B cell (primary cell): ENCODE data around the gene ANKRD35. TPM values are rescaled to one million over a fixed set of nuclear protein-coding genes. Genes with fewer than 3 reads are reported as not detected.

ENCODE experiments used
- ATAC-seq: fragments of 200-7000 bp; cut with Tn5 transposase; one replicate; pipeline ENCODE4 v1.10.0; 2021; ENCODE audit warnings: low read depth, mild to moderate bottlenecking, moderate number of reproducible peaks, moderate library complexity
- CTCF ChIA-PET: fragments of 350-600 bp; sonication (Branson Sonifier 250); formaldehyde crosslinking; loops from one replicate; lab custom pipeline; 2021; ENCODE audit warnings: antibody characterized with exemption, inconsistent platforms; lab: Charles Lee
- POLR2A ChIA-PET: fragments of 350-600 bp; sonication (Branson Sonifier 250); formaldehyde crosslinking; loops from one replicate; lab custom pipeline; 2021; ENCODE audit warnings: antibody characterized with exemption; lab: Charles Lee
- DNase-seq: peaks from one replicate; pipeline ENCODE4 v3.0.0; 2013
- H2AFZ ChIP-seq: 2 replicates; pipeline ENCODE4 v1.6.1; 2012; ENCODE audit warnings: mild to moderate bottlenecking, low read depth, low read length; ENCODE audit not compliant: insufficient read depth, poor library complexity, severe bottlenecking
- H3K27ac ChIP-seq, 2 donors: 1 replicate in 1 of 2; 2 replicates in 1 of 2; pipeline ENCODE4 v1.5.1; 2012 to 2013; ENCODE audit warnings: low read length in 2 of 2, mild to moderate bottlenecking in 2 of 2, moderate library complexity in 1 of 2
- H3K27me3 ChIP-seq, 4 experiments: fragments of 200-600 bp in 1 of 4; sonication (generic) in 1 of 4; replicated peaks in 1 of 4; 1 replicate in 2 of 4; 2 replicates in 2 of 4; pipeline versions ENCODE4 v1.6.1 to v1.7.0; 2013 to 2016; ENCODE audit warnings: low read length in 3 of 4, mild to moderate bottlenecking in 2 of 4, mixed read lengths in 1 of 4, moderate library complexity in 1 of 4; ENCODE audit not compliant: insufficient read depth in 4 of 4, control insufficient read depth in 3 of 4; ENCODE audit errors: control extremely low read depth in 1 of 4
- H3K36me3 ChIP-seq, 2 experiments: replicated peaks in 1 of 2; 1 replicate in 1 of 2; 2 replicates in 1 of 2; pipeline versions ENCODE4 v1.6.1 to v1.7.1; 2013; ENCODE audit warnings: low read length in 1 of 2; ENCODE audit not compliant: insufficient read depth in 2 of 2, control insufficient read depth in 1 of 2; ENCODE audit errors: control extremely low read depth in 1 of 2, extremely low read depth in 1 of 2
- H3K4me1 ChIP-seq, 2 donors: fragments of 200-600 bp in 1 of 2; sonication (generic) in 1 of 2; 1 replicate in 1 of 2; 2 replicates in 1 of 2; pipeline versions ENCODE4 v1.5.1 to v1.6.1; 2013 to 2017; ENCODE audit warnings: low read length in 2 of 2; ENCODE audit not compliant: control insufficient read depth in 2 of 2, insufficient read depth in 2 of 2
- H3K4me2 ChIP-seq: replicated peaks from 2 replicates; pipeline ENCODE3; 2012; ENCODE audit warnings: mild to moderate bottlenecking, low read depth, low read length; ENCODE audit not compliant: poor library complexity, severe bottlenecking
- H3K4me3 ChIP-seq, 5 experiments: fragments of 200-600 bp in 1 of 5; sonication (generic) in 1 of 5; 1 replicate in 3 of 5; 2 replicates in 2 of 5; pipeline versions ENCODE4 v1.5.1 to v1.7.0; 2011 to 2016; ENCODE audit warnings: low read length in 4 of 5, mild to moderate bottlenecking in 4 of 5, low read depth in 2 of 5, control low read depth in 1 of 5, moderate library complexity in 1 of 5; ENCODE audit not compliant: insufficient read depth in 1 of 5; ENCODE audit errors: control extremely low read depth in 1 of 5, extremely low read depth in 1 of 5
- H3K79me2 ChIP-seq: fragments of 200-600 bp; sonication (generic); one replicate; pipeline ENCODE4 v1.6.0; 2016; ENCODE audit warnings: low read length; ENCODE audit not compliant: control insufficient read depth, insufficient read depth
- H3K9ac ChIP-seq: fragments of 200-600 bp; sonication (generic); 2 replicates; pipeline ENCODE4 v1.6.1; 2017; ENCODE audit warnings: mild to moderate bottlenecking, low read length, moderate library complexity
- H3K9me3 ChIP-seq, 3 donors: one replicate each; pipeline versions ENCODE4 v1.6.1 to v1.7.1; 2013; ENCODE audit warnings: low read length in 2 of 3; ENCODE audit not compliant: control insufficient read depth in 2 of 3, insufficient read depth in 1 of 3; ENCODE audit errors: control extremely low read depth in 1 of 3
- H4K20me1 ChIP-seq: 2 replicates; pipeline ENCODE4 v1.6.0; 2012; ENCODE audit warnings: mild to moderate bottlenecking, low read length; ENCODE audit not compliant: insufficient read depth, control insufficient read depth, poor library complexity, severe bottlenecking
- H3K27ac Mint-ChIP-seq: one replicate; pipeline ENCODE4 v1.8.0; 2021; ENCODE audit warnings: mixed read lengths
- H3K27me3 Mint-ChIP-seq: one replicate; pipeline ENCODE4 v1.8.0; 2021; ENCODE audit warnings: mixed read lengths
- H3K4me1 Mint-ChIP-seq: one replicate; pipeline ENCODE4 v1.8.0; 2021; ENCODE audit warnings: mixed read lengths
- H3K4me3 Mint-ChIP-seq: one replicate; pipeline ENCODE4 v1.8.0; 2021; ENCODE audit warnings: mixed read lengths
- H3K9me3 Mint-ChIP-seq: one replicate; pipeline ENCODE4 v1.8.0; 2022; ENCODE audit warnings: mixed read lengths; ENCODE audit not compliant: insufficient read depth
- CTCF ChIP-seq: fragments of 200-600 bp; IDR thresholded peaks from one replicate; pipeline ENCODE4 v1.8.0; 2022; ENCODE audit warnings: antibody characterized with exemption, mild to moderate bottlenecking
- EZH2 ChIP-seq: IDR thresholded peaks from 2 replicates; pipeline ENCODE4 v1.6.1; 2012; ENCODE audit warnings: borderline replicate concordance, low read depth, mild to moderate bottlenecking, moderate library complexity, low read length; ENCODE audit not compliant: insufficient read depth, poor library complexity, severe bottlenecking
- WGBS: methylation state at CpG from one replicate; pipeline ENCODE4 v1.1.5; 2013; ENCODE audit warnings: missing lambda C conversion rate; ENCODE audit not compliant: insufficient coverage; 5-methylcytosine and 5-hydroxymethylcytosine counted together
- intact Hi-C: fragments of 100-400 bp; cut with micrococcal nuclease; formaldehyde crosslinking; loops from one replicate; pipeline ENCODE4 v1.10.0; 2022
- polyA plus RNA-seq: library from polyadenylated mRNA; depleted of rRNA; stranded (reverse); fragments of >200 nt; gene quantifications from 2 replicates; pipeline ENCODE4 v1.2.3, GENCODE V29; 2012
- total RNA-seq, 2 donors: library from RNA; stranded (reverse); fragments of 120-200 nt in 1 of 2; gene quantifications; 1 replicate in 1 of 2; 2 replicates in 1 of 2; pipeline versions ENCODE4 v1.2.3 to v1.2.4, GENCODE V29; 2013 to 2022

The ANKRD35 gene
- total and polyA plus RNA-seq, 2 donors (not counting 1 experiment from before 2014, with no cell fraction given) = 0.04 TPM; not detected in 1

GRCh38 chr1:145857170-145857569 is 28.5 kb downstream of the ANKRD35 start:
- peaks cover 11% of the 10 kb centered on the region for H3K4me1 Mint-ChIP-seq
- WGBS = 100% methylated on average over 1 of the region's 4 CpGs
- DNase-seq (no peak), ATAC-seq (no peak)
- H3K27ac Mint-ChIP-seq = no peak overlapping the region
- H3K4me3 Mint-ChIP-seq = no peak overlapping the region
- Histone ChIP-seq H3K27me3 (no peaks in the 10 kb centered on the region), H3K36me3 (peaks cover 0 to 33% of the 10 kb centered on the region in 2 experiments), H3K9ac (no peak overlapping the region), H2AFZ (no peak overlapping the region), H3K9me3 (no peaks in the 10 kb centered on the region), H3K4me2 (no peak overlapping the region), H3K27ac (no peak overlapping the region), H3K4me1 (peaks cover 9 to 14% of the 10 kb centered on the region in 2 donors), H3K79me2 (peaks cover 9% of the 10 kb centered on the region), H4K20me1 (no peaks in the 10 kb centered on the region), H3K4me3 (no peak overlapping the region)
- intact Hi-C loops = loop anchor here (5.0 kb wide), 1 partner anchor 140 kb away; the partner anchor contains the start of gene TXNIP
- H3K27me3 Mint-ChIP-seq = no peaks in the 10 kb centered on the region
- no peaks in the 10 kb centered on the region for H3K9me3 Mint-ChIP-seq
- POLR2A ChIA-PET = interaction anchor here (0.6 to 4.0 kb wide), 4 partner anchors 11 to 78 kb away, joined by 3 to 70 read pairs (median 6); partner anchors contain the start of genes NUDT17 and RBM8A
- CTCF ChIA-PET = interaction anchor here (0.8 to 4.6 kb wide), 9 partner anchors 11 to 175 kb away, joined by 3 to 148 read pairs (median 4); partner anchors contain the start of gene NUDT17
- TF ChIP-seq EZH2 = no peak
- TF ChIP-seq CTCF = no peak

- Histone ChIP-seq H3K9ac (no peak overlapping the region), H2AFZ (no peak overlapping the region), H3K9me3 (no peaks in the 10 kb centered on the region), H3K4me1 (peaks cover 9 to 14% of the 10 kb centered on the region in 2 donors), H3K27me3 (no peaks in the 10 kb centered on the region), H3K79me2 (peaks cover 9% of the 10 kb centered on the region), H3K4me3 (no peak overlapping the region), H4K20me1 (no peaks in the 10 kb centered on the region), H3K4me2 (no peak overlapping the region), H3K27ac (no peak overlapping the region), H3K36me3 (peaks cover 0 to 40% of the 10 kb centered on the region in 2 experiments)
- TF ChIP-seq EZH2 (no peak), CTCF (peak; percentile 22)
- no peaks in the 10 kb centered on the region for H3K27me3 Mint-ChIP-seq
- ChIA-PET CTCF (interaction anchor here (1.0 to 1.7 kb wide), 2 partner anchors 10 to 163 kb away, joined by 3 to 6 read pairs; partner anchors contain the start of gene NUDT17), POLR2A (no interaction called here)
- WGBS = 94% methylated on average over 4 of the region's 7 CpGs
- peaks cover 11% of the 10 kb centered on the region for H3K4me1 Mint-ChIP-seq
- no peaks in the 10 kb centered on the region for H3K9me3 Mint-ChIP-seq
- no peak for ATAC-seq
- H3K4me3 Mint-ChIP-seq = peak overlapping the region; percentile 7
- H3K27ac Mint-ChIP-seq = no peak overlapping the region
- DNase-seq = no peak
- intact Hi-C loops = loop anchor here (5.0 kb wide), 1 partner anchor 142 kb away; the partner anchor contains the start of gene TXNIP
Measured at GRCh38 chr1:145855426-145855948, 30.2 kb downstream of the ANKRD35 start.
